ENCODE measurements around the gene RNH1.

Gene RNH1

DNA sequence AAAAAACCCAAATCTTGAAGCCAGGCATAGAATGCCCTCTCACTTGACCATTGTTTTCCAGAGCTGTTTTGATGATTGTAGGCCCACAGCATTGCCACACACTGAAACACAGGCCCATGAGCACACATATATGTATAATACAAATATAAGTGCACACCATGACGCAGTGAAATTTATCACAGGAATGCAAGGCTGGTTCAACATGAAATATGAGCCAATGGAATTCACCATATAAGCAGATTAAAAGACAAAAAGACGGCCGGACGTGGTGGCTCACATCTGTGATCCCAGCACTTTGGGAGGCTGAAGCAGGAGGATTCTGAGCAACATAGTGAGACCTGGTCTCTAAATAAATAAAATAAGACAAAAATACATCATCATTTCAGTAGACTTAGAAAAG is 9.4 kb upstream of the RNH1 start:
- no peak overlapping the region for H2BK5ac ChIP-seq (ENCODE audit: low read length)
- no peak overlapping the region for H3K4ac ChIP-seq (ENCODE audit: low read depth, low read length)
- no peaks in the 10 kb centered on the region for H3K4me1 ChIP-seq (ENCODE audit: control insufficient read depth, low read depth, low read length)
- H2BK15ac ChIP-seq (replicated peaks; ENCODE audit: low read depth) = no peak overlapping the region
- H2BK120ac ChIP-seq (ENCODE audit: low read depth, low read length) = no peak overlapping the region
- H3K36me3 ChIP-seq (ENCODE audit: control insufficient read depth, insufficient read depth, low read length) = no peaks in the 10 kb centered on the region
- H3K79me2 ChIP-seq (ENCODE audit: control insufficient read depth, insufficient read depth, low read length) = no peaks in the 10 kb centered on the region
- H4K5ac ChIP-seq (ENCODE audit: low read length) = no peak overlapping the region
- no peak overlapping the region for H4K8ac ChIP-seq (ENCODE audit: low read depth, low read length)
- no peaks in the 10 kb centered on the region for H3K27me3 ChIP-seq (ENCODE audit: insufficient read depth, low read length, poor library complexity)
- no peak overlapping the region for H3K27ac ChIP-seq (ENCODE audit: low read depth, low read length)
- no peak for DNase-seq
- no peak overlapping the region for H2AK5ac ChIP-seq (ENCODE audit: low read length)
- no peak overlapping the region for H3K4me3 ChIP-seq (ENCODE audit: low read length)
- no peak overlapping the region for H3K18ac ChIP-seq (ENCODE audit: low read length)
- no peak overlapping the region for H3K23ac ChIP-seq (ENCODE audit: low read length)
- no peak overlapping the region for H3K9ac ChIP-seq (ENCODE audit: low read length)
- H3K79me1 ChIP-seq (ENCODE audit: low read length) = no peaks in the 10 kb centered on the region
- H3K56ac ChIP-seq (ENCODE audit: low read length) = no peak overlapping the region
- WGBS (ENCODE audit: extremely low coverage, insufficient coverage, low lambda C conversion rate) = no CpG with 5 or more reads among the region's 4 CpGs
- H3K4me2 ChIP-seq (ENCODE audit: low read length) = no peak overlapping the region

DNA sequence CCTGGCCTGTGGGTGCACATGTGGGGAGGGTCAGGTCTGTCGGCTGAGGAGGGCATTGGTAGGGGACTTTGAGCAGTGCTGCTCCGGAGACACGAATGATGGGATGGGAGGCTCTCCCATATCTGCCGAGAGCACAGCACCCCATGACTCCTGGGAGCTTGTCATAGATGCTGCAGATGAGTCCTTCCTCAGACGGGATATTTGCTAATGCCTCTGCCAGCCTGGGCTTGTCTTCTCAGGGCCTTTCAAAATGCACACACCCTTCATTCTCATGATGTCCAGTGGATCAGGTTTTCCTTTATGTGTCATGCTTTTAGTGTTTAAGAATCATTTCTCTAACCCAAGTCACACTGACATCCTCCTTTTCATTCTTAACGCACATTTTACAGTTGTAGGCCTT is 8.1 kb upstream of the RNH1 start:
- H3K27ac ChIP-seq (ENCODE audit: low read depth, low read length) = no peak overlapping the region
- H3K4me2 ChIP-seq (ENCODE audit: low read length) = no peak overlapping the region
- no peaks in the 10 kb centered on the region for H3K27me3 ChIP-seq (ENCODE audit: insufficient read depth, low read length, poor library complexity)
- H3K18ac ChIP-seq (ENCODE audit: low read length) = no peak overlapping the region
- H2BK5ac ChIP-seq (ENCODE audit: low read length) = no peak overlapping the region
- no peak overlapping the region for H3K4ac ChIP-seq (ENCODE audit: low read depth, low read length)
- H4K5ac ChIP-seq (ENCODE audit: low read length) = no peak overlapping the region
- H3K79me2 ChIP-seq (ENCODE audit: control insufficient read depth, insufficient read depth, low read length) = no peaks in the 10 kb centered on the region
- H3K4me3 ChIP-seq (ENCODE audit: low read length) = no peak overlapping the region
- no peak overlapping the region for H2BK120ac ChIP-seq (ENCODE audit: low read depth, low read length)
- H3K36me3 ChIP-seq (ENCODE audit: control insufficient read depth, insufficient read depth, low read length) = no peaks in the 10 kb centered on the region
- no peak overlapping the region for H2AK5ac ChIP-seq (ENCODE audit: low read length)
- H3K4me1 ChIP-seq (ENCODE audit: control insufficient read depth, low read depth, low read length) = no peaks in the 10 kb centered on the region
- no peak overlapping the region for H3K9ac ChIP-seq (ENCODE audit: low read length)
- no peak overlapping the region for H4K8ac ChIP-seq (ENCODE audit: low read depth, low read length)
- no peak overlapping the region for H3K23ac ChIP-seq (ENCODE audit: low read length)
- H2BK15ac ChIP-seq (replicated peaks; ENCODE audit: low read depth) = no peak overlapping the region
- DNase-seq = no peak
- H3K79me1 ChIP-seq (ENCODE audit: low read length) = no peaks in the 10 kb centered on the region
- no CpG with 5 or more reads among the region's 6 CpGs for WGBS (ENCODE audit: extremely low coverage, insufficient coverage, low lambda C conversion rate)
- H3K56ac ChIP-seq (ENCODE audit: low read length) = no peak overlapping the region

DNA sequence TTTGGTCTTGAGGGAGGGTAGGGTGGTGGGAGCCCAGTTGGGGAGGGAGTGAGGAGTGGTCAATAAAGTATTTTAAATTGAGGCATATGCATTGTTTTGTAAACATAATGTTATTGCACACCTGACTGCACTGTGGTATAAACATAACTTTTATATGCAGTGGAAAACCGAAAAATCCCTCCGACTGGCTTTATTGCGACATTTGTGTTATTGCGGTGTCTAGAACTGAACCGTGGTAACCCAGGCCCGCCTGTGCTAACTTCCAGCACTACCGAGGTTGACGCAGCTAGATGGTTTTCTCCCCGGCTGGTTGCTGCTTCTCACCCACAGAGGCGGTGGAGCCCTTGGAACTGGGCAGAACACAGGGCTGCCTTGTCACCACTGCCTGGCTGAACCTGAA is 7.6 kb upstream of the RNH1 start:
- DNase-seq = no peak
- Histone ChIP-seq H3K4me1 (ENCODE audit: control insufficient read depth, low read depth, low read length) (no peaks in the 10 kb centered on the region), H2BK120ac (ENCODE audit: low read depth, low read length) (no peak overlapping the region), H4K5ac (ENCODE audit: low read length) (no peak overlapping the region), H3K79me1 (ENCODE audit: low read length) (no peaks in the 10 kb centered on the region), H3K36me3 (ENCODE audit: control insufficient read depth, insufficient read depth, low read length) (no peaks in the 10 kb centered on the region), H3K79me2 (ENCODE audit: control insufficient read depth, insufficient read depth, low read length) (no peaks in the 10 kb centered on the region), H3K4ac (ENCODE audit: low read depth, low read length) (no peak overlapping the region), H2BK15ac (replicated peaks; ENCODE audit: low read depth) (no peak overlapping the region), H2BK5ac (ENCODE audit: low read length) (no peak overlapping the region), H3K18ac (ENCODE audit: low read length) (no peak overlapping the region), H3K9ac (ENCODE audit: low read length) (no peak overlapping the region), H3K56ac (ENCODE audit: low read length) (no peak overlapping the region), H3K23ac (ENCODE audit: low read length) (no peak overlapping the region), H3K27ac (ENCODE audit: low read depth, low read length) (no peak overlapping the region), H3K4me3 (ENCODE audit: low read length) (no peak overlapping the region), H3K27me3 (ENCODE audit: insufficient read depth, low read length, poor library complexity) (no peaks in the 10 kb centered on the region), H2AK5ac (ENCODE audit: low read length) (no peak overlapping the region), H3K4me2 (ENCODE audit: low read length) (no peak overlapping the region), H4K8ac (ENCODE audit: low read depth, low read length) (no peak overlapping the region)
- no CpG with 5 or more reads among the region's 10 CpGs for WGBS (ENCODE audit: extremely low coverage, insufficient coverage, low lambda C conversion rate)

DNA sequence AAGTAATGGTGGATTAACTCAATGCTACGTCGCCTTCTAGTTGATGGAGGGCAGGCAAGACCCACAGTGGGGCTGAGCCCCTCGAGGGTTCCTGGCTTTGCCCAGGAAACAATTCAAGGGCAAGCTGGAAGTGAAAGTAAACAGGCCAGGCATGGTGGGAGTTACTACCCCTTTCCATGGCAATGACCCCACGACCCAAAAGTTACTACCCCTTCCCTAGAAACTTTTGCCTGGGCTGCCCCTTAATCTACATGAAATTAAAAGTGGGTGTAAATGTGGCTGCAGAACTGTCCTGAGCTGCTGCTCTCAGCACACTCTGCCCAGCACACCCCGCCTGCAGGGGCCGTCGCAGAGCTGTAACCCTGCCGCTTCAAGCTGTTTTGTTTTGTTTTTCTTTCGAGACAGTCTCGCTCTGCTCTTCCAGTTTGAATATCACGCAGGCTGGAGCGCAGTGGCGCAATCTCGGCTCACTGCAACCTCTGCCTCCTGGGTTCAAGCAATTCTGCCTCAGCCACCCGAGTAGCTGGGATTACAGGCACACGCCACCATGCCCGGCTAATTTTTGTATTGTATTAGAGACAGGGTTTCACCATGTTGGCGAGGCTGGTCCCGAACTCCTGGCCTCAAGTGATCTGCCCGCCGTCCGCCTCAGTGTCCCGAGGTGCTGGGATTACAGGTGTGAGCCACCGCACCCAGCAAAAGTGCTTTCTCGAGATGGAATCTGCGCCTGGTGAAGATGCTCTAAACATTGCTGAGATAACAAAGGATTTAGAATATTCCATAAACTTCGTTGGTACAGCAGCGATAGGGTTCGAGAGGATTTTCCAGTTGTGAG is 5.9 kb upstream of the RNH1 start:
- Histone ChIP-seq H3K36me3 (ENCODE audit: control insufficient read depth, insufficient read depth, low read length) (no peaks in the 10 kb centered on the region), H2BK15ac (replicated peaks; ENCODE audit: low read depth) (no peak overlapping the region), H3K56ac (ENCODE audit: low read length) (no peak overlapping the region), H3K23ac (ENCODE audit: low read length) (no peak overlapping the region), H3K4me2 (ENCODE audit: low read length) (no peak overlapping the region), H2BK120ac (ENCODE audit: low read depth, low read length) (no peak overlapping the region), H2AK5ac (ENCODE audit: low read length) (no peak overlapping the region), H3K79me1 (ENCODE audit: low read length) (no peaks in the 10 kb centered on the region), H3K4ac (ENCODE audit: low read depth, low read length) (no peak overlapping the region), H3K27ac (ENCODE audit: low read depth, low read length) (no peak overlapping the region), H3K4me1 (ENCODE audit: control insufficient read depth, low read depth, low read length) (no peaks in the 10 kb centered on the region), H4K5ac (ENCODE audit: low read length) (no peak overlapping the region), H2BK5ac (ENCODE audit: low read length) (no peak overlapping the region), H3K9ac (ENCODE audit: low read length) (no peak overlapping the region), H3K4me3 (ENCODE audit: low read length) (no peak overlapping the region), H4K8ac (ENCODE audit: low read depth, low read length) (no peak overlapping the region), H3K18ac (ENCODE audit: low read length) (no peak overlapping the region), H3K27me3 (ENCODE audit: insufficient read depth, low read length, poor library complexity) (no peaks in the 10 kb centered on the region), H3K79me2 (ENCODE audit: control insufficient read depth, insufficient read depth, low read length) (no peaks in the 10 kb centered on the region)
- no CpG with 5 or more reads among the region's 29 CpGs for WGBS (ENCODE audit: extremely low coverage, insufficient coverage, low lambda C conversion rate)
- DNase-seq = no peak

DNA sequence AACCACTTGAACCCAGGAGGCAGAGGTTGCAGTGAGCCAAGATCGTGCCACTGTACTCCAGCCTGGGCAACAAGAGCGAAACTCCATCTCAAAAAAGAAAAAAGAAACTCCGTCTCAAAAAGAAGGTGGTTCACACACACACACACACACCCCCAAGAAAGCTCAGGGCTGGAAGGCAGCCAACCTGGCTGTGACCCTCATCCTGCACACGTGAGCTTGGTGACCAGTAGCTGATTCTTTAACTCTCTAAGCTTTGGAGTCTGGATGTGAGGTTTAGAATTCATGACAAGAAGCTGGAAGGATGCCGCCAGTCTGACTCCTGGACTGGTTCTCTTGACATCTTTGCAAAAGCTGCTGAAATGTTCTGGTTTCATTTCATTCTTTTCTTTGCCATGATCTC is 1.9 kb upstream of the RNH1 start:
- no peak overlapping the region for H2AK5ac ChIP-seq (ENCODE audit: low read length)
- no CpG with 5 or more reads among the region's 5 CpGs for WGBS (ENCODE audit: extremely low coverage, insufficient coverage, low lambda C conversion rate)
- no peak overlapping the region for H3K27ac ChIP-seq (ENCODE audit: low read depth, low read length)
- no peak overlapping the region for H2BK15ac ChIP-seq (replicated peaks; ENCODE audit: low read depth)
- H3K56ac ChIP-seq (ENCODE audit: low read length) = no peak overlapping the region
- H3K79me2 ChIP-seq (ENCODE audit: control insufficient read depth, insufficient read depth, low read length) = peaks cover 11% of the 10 kb centered on the region
- no peak for DNase-seq
- H3K4me2 ChIP-seq (ENCODE audit: low read length) = no peak overlapping the region
- H3K18ac ChIP-seq (ENCODE audit: low read length) = no peak overlapping the region
- no peak overlapping the region for H3K23ac ChIP-seq (ENCODE audit: low read length)
- no peak overlapping the region for H4K5ac ChIP-seq (ENCODE audit: low read length)
- no peak overlapping the region for H3K4ac ChIP-seq (ENCODE audit: low read depth, low read length)
- H3K79me1 ChIP-seq (ENCODE audit: low read length) = peaks cover 4% of the 10 kb centered on the region
- H3K36me3 ChIP-seq (ENCODE audit: control insufficient read depth, insufficient read depth, low read length) = no peaks in the 10 kb centered on the region
- no peak overlapping the region for H3K9ac ChIP-seq (ENCODE audit: low read length)
- no peak overlapping the region for H4K8ac ChIP-seq (ENCODE audit: low read depth, low read length)
- H2BK5ac ChIP-seq (ENCODE audit: low read length) = no peak overlapping the region
- no peak overlapping the region for H2BK120ac ChIP-seq (ENCODE audit: low read depth, low read length)
- H3K4me3 ChIP-seq (ENCODE audit: low read length) = no peak overlapping the region
- no peaks in the 10 kb centered on the region for H3K27me3 ChIP-seq (ENCODE audit: insufficient read depth, low read length, poor library complexity)
- H3K4me1 ChIP-seq (ENCODE audit: control insufficient read depth, low read depth, low read length) = no peaks in the 10 kb centered on the region
